Stimulated activated CD8-positive, alpha-beta memory T cell treated with anti-CD3 and anti-CD28 coated beads, Interleukin-15, amount 100 ng/mL, for 48 hours (primary cell): ENCODE results near the gene DPY30.

Experiments
- DNase-seq, 2 donors: peaks; one replicate each; pipeline ENCODE4 v3.0.0-alpha.2; 2020; ENCODE audit warnings: low read depth in 2 of 2

The DPY30 gene

DNA sequence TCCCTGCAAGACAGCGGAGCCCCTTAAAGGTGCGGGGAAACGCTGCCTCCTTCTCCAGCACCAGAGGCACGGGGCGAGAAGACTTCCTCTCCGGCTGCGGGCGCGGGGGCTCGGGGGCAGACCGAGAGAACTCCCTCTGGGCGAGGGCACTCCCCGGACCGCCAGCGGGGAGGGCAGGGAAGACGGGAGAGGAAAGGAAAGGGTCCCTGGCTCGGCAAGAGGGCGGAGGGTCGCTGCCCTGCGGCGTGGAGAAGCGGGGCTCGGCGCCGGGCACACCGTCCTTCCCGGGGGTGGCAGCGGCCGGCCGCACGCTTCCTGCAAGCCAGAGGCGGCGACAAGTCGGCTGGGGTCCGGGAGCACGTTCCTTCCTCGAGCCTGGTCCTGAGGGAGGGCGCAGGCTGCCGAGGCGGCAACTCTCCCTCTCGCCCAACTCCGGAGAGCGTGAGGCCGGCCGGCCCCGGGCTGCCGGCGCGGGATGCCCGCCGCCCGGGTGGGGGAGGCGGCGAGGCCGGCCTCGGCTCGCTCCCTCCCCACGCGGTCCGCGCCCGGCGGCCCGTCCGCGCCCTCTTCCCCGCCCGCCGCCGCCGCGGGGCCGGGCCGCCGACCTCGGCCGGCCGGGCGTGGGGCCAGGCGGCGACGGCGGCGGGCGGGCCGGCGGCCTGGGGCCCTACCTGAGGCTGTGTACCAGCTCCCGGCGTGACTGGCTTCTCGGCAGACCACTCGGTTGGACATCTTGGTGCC, 29.9 kb downstream of the DPY30 start:
- peak in 1 of 2 donors; percentile 15 for DNase-seq

- DNase-seq, result peak in 1 of 2 donors; percentile 1
Measured at GRCh38 chr2:32008805-32009515, 30.6 kb downstream of the DPY30 start.

DNA sequence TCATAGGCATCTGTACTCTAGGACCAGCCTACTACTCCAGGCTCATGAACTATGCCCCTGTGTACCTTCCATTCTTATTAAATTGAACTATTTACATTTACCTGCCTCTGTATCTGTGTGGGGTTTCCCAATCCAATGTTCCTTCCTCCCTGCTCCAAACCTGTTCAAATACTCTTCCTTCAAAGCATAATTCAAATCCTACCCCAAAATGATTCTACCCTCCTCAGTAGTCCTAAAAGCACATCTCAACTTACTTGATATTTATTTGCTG, 32.5 kb downstream of the DPY30 start:
- DNase-seq, result no peak

- DNase-seq, result no peak
Measured at GRCh38 chr2:32005371-32005976, 34.1 kb downstream of the DPY30 start.

GRCh38 chr2:32003791-32004190, 35.8 kb downstream of the DPY30 start:
- no peak for DNase-seq

DNA sequence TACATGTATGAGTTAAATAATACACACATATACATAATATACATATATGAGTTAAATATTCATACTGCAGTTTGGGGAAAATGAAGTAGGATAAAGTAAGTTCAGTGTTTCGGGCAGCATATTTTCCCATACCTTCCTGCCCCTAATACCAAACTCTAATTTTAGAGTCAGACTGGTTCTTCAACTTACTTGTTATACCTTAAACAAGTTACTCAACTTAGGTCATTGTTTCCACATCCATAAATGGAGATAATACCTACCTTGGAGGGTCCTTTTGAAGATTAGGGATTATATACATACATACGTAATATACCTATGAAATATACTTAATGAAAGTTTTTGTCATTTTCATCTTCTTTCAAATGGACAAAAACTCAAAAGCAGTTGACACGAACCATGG, 37.2 kb downstream of the DPY30 start:
- no peak for DNase-seq

- no peak for DNase-seq
Measured at GRCh38 chr2:31999438-31999837, 40.2 kb downstream of the DPY30 start.

GRCh38 chr2:31998731-31999383, 40.7 kb downstream of the DPY30 start:
- DNase-seq, result no peak

DNA sequence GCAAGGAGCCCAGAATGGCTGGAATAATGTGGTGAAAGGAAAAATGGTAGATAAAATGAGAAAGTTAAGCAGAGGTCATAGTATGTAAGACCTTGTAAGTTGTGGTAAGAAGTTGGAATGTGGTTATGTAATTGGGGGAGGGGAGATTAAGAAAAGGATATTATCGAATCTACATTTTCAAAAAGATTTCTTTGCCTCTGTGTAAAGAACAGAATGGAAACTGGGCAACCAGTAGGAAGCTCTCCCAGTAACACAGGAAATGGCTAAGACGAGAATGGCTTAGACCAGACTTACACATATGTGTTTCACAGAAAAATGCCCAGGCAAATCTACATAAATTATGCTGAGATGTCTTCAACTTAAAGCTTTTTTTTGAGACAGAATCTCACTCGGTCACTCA, 42.0 kb downstream of the DPY30 start:
- DNase-seq, result no peak

GRCh38 chr2:31996571-31997150, 42.9 kb downstream of the DPY30 start:
- no peak for DNase-seq

DNA sequence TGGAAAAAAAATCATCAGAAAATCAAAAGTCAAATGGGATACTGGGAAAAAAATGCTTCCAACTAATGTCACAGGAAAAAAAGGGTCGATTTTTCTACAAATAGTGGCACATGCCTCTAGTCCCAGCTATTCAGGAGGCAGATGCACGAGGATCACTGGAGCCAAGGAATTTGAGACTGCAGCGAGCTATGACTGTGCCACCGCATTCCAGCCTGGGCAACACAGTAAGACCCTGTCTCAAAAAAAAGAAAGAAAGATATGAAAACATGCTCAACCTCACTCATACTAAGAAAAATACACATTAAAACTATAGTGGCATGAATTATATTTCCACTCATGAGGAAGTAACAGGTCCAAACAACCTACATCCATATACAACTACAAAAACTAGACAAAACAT, 46.7 kb downstream of the DPY30 start:
- DNase-seq, result no peak

GRCh38 chr2:31992025-31992579, 47.5 kb downstream of the DPY30 start:
- no peak for DNase-seq

GRCh38 chr2:31989946-31990345, 49.7 kb downstream of the DPY30 start:
- DNase-seq, result no peak

DNA sequence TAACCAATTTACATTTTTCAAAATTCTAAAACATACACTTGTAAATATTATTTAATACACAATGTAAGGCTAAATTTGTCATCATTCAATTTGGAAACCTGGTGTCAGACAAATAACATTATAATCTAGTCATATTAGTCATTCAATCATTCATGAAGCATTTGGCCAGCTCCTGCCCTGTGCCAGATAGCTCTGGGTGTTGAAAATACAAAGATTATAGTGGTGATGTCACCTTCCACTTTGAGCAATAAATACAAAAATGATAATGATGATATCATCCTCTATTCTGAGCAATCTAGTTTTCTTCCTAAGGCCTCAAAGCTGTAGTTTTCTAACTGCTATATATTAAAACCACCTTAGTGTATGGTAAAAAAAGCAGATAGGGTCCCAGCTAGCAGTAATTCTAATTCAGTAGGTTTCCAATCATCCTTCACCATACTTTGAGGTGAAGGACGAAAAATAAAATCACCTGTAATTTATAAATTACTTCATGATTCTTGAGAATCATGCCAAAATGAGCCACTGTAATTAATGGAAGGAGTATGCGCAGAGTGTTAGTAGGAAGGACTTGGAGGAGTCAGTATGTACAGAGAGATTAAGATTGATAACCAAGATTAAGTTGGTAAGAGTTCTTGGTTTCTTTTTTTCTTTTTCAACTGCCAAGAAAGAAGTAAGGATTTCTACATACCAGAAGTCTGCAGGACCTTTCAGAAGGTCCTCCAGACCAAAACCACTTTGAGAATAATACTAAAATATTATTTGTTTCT, 52.0 kb downstream of the DPY30 start:
- DNase-seq, result no peak

DNA sequence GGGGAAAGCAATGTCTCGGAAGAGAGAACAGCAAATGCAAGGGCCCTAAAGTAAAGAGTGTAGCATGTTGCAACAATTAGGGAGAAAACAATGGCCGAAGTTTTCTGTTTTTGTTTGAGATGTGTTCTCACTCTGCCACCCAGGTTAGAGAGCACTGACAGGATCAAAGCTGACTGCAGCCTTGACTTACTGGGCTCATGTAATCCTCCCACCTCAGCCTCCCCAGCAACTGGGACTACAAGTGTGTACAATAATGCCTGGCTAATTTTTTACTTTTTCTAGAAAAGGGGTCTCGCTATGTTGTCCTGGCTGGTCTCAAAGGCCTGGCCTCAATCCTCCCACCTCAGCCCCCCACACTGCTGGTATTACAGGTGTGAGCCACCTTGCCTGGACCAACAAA, 52.7 kb downstream of the DPY30 start:
- DNase-seq, result no peak

DNA sequence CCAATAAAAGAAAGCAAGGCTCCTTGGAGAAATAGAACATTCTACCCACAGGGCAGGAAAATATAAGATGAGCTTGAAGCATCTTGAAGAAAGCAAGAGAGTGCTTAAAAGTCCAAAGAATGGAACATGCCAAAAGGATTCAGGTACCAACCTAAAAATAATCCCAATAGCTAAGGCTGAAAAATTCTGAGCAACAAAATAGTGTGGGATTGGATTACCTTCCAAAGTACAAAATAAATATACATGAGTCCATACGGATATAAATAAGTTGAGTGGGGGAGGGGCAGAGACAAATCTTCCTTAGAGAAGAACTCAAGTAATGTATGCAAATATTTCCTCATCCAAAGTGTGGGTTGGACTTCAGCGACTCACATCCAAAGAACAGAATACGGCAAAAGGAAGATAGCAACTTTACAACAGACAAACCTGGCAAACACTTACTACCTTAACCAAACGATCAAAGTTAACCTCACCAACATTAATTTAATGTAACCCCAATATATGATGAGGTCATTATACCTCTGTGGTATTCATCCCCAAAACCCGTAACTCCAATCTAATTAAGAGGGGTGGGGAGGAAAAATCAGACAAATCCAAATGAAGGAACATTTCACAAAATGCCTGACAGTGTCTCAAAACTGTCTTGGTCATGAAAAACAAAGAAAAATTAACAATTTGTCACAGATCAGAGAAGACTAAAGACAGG, 55.7 kb downstream of the DPY30 start:
- DNase-seq, result no peak

DNA sequence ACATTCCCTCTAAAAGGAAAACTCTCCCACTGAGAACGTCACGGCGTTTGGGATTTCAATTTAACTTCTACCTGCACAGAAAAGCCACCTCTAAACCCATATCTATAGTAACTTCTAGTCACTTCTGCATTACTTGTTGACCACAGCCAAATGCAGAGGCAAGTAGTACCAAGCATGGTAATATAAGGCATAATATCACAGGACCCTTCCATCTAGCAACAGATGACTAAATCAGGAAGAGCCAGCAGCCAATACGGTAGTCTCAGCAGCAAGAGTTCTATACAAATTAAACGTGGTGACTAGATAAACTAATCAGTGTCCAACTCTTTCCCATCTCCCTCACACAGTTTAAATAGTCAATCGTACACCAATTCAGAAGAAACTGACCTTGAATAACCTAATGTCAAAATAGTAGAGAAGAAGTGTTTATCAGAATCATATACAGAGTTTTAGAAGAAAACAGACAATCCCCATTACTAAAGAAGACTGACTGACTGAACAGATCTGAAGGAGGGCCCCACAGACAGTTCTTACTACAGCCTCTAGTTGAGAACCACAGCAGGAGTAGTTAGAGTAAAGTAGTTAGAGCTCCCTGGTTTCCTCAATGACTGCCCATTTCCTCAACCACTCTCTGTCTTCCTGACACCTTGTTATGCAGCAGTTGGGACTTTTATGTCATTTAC, 58.8 kb downstream of the DPY30 start:
- no peak for DNase-seq

- DNase-seq, result no peak
Measured at GRCh38 chr2:31979956-31980355, 59.6 kb downstream of the DPY30 start.

- DNase-seq, result no peak
Measured at GRCh38 chr2:31979018-31979417, 60.6 kb downstream of the DPY30 start.

- DNase-seq, result no peak
Measured at GRCh38 chr2:31978436-31978835, 61.2 kb downstream of the DPY30 start.
